ENCODE data around the gene FGF1.
"Not testable (repeated sequence)": the region's sequence is repeated elsewhere in the genome, so short reads cannot be mapped to it uniquely, and the experiment has no call there.

FGF1 gene

DNA sequence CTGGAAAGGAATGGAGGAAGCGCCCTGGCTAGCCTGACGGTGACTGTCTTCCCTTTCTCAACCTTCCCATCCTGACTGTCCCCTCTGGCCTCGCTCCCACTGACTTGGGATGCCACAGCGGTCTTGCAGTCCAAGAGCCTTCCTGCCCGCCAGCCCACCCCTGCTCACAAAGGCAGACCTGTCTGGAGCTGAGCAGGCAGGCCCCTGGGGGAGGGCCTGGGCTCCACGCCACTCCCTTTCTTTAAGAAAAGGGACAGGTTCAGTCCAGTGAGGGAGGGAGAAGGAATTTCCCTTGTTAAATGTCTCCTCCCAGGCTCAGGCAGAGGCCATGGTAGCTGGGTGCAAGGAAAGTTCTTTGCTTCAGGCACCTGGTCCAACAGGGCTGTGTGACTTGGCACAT lies 18.1 kb downstream of the FGF1 start:
- DNase-seq = no peak

DNA sequence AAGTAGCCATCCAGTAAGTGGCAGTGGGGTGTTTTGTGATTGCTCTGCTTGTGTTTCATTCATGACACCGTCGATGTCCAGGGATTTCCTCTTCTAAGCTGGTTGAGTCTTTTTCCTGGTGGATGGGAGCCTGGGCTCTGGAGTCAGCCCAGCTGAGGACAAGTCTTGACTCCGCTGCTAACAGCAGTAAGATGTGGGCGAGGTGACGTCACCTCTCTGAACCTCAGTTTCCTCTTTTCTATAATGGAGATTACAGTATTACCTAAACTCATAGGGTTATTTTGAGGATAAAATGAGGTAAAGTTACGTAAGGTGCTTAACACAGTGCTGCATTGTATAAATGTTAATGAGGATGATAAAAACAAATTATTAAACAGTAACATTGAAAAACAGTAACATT lies 21.3 kb downstream of the FGF1 start:
- no peak for DNase-seq

DNA sequence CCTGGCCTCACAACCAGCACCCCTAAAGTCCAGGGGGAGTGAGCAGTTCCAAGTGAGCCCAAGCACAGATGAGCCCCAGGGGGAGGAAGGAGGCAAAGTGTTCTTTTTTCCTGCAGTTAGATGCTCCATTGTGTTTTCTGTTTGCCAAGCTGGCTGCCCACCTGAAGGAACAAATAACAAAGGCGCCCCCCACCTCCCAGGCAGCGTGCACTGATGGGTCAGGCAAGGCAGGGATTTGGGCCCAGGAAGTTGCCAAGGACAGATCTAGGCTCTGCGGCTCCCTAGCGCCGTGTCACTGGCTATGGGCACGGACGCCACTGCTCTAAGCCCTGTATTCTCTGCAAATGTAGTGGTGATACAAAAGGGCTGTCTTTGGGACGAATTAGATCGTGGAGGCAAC lies 21.8 kb downstream of the FGF1 start:
- no peak for DNase-seq

- no peak for DNase-seq
These were observed 22.6 kb downstream of the FGF1 start for GRCh38 chr5:142663246-142663645.

- DNase-seq = no peak
These were observed 23.9 kb downstream of the FGF1 start for GRCh38 chr5:142661957-142662356.

- no peak for DNase-seq
These were observed 24.7 kb downstream of the FGF1 start for GRCh38 chr5:142661143-142661542.

GRCh38 chr5:142660731-142661130 lies 25.2 kb downstream of the FGF1 start:
- DNase-seq = no peak

DNA sequence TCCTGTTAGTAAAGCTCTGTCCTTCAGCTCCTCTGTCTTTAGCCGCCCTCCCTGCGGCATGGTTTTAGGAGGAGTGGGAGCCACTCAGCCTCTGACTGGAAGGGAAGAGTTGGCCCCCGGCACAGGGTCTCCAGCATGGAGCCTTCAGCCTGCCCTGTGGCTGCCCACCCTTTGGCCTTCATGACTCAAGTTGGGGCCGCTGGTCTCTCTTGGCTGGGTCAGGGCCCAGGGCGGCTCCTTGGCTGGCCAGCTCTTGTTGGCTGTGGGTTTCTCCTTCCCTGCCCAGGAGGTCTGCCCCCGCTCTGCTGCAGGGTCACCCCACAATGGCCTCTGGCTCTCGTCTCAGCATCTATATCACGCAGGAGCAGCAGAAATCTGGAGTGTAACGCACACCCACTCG lies 25.7 kb downstream of the FGF1 start:
- DNase-seq = no peak

- DNase-seq = no peak
These were observed 26.5 kb downstream of the FGF1 start for GRCh38 chr5:142659405-142659804.

- no peak for DNase-seq
These were observed 27.6 kb downstream of the FGF1 start for GRCh38 chr5:142658278-142658677.

- no peak for DNase-seq
These were observed 28.4 kb downstream of the FGF1 start for GRCh38 chr5:142657446-142657845.

- no peak for DNase-seq
These were observed 30.3 kb downstream of the FGF1 start for GRCh38 chr5:142655339-142656267.

DNA sequence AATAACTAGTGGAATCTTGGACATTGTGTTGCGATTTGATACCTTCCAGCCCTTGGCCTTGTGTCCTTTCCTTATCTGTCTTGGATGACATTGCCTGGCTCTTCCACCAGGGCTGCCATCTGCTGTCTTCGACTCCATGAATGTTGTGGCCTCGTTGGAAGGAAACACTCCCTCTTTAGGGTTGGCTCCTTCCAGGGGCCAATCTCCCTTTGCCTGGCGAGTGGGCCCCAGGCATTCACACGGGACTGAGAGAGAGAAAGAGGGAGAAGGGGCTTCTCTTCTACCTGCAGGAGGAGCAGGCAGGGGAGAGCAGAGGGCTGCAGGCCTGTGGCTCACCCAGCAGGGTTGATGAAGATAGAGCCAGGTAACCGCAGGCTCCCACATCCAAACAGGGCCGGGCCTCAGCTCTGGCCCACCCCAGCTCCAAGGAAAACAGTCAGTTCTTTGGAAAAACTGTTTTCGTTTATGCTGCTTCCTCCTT lies 31.3 kb downstream of the FGF1 start:
- DNase-seq = no peak

DNA sequence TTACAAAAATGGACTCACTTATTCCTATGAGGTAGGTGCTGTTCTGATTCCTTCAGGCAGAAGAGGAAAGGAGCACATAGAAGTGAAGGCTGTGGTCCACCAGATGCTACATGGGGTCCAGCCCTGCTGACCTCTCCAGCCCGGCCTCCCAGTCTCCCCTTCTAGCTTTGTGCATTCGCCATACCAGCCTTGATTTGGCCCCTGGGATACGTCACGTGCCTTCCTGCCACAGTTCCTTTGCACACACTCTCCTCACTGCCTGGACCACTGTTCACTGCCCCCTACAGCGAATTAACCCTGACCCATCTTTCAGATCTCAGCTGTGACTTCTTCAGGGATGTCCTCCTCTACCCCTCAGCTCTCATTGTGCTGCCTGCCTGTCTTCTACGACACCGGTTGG lies 32.6 kb downstream of the FGF1 start:
- no peak for DNase-seq

DNA sequence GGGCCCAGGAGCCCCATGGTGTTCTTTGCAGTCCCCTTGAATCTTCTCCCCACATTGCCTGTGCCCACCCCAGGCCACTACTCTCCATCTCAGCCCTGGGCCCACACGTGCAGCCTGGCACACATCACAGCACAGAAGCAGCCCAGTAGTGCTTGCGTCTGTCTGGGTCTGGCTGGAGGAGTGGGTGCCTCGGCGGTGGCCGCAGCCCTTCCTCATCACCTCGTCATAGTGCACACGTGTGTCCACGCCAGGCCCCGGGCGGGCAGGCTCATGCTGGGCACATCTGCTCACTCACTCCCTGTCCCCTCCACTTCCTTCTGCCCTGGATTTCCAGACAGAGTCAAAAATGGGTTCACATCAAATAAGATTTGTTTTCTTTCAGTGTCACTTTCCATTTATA lies 33.3 kb downstream of the FGF1 start:
- no peak for DNase-seq

DNA sequence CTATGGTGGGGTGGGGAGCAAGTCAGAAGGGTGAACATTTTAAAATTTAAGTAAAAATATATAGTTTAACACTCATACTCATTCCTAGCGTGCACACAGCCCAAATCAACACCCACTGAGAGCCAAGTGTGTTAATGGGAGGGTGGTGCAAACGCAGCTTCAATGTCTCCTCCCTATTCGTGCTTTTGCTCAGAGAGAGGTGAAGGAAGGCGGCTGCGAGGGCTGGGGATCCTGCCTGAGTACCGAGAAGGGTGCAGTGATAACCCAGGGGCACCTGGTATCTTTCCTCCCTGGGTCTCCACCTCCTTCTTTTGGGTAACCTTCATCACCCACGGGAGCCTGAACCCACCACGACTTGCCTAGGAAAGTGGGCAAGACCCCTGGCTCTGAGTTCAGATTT lies 35.0 kb downstream of the FGF1 start:
- no peak for DNase-seq

DNA sequence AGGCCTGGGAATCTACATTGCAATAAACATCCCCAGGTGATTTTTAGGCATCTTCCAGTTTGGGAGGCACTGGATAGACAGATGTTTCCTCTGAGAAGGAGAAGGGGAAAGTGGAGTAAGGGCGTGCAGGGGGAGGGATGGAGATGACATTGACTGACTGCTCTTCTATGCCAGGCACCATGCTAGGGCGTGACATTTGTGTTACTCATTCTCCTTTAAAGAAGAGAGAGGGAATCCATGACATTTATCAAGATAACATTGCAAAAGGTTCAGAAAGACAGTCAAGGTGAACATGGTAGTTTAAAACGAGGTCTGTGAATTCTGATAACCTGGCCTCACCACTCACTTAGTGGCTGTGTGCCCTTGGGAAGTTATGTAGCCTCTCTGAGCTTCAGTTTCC lies 35.8 kb downstream of the FGF1 start:
- DNase-seq = no peak

DNA sequence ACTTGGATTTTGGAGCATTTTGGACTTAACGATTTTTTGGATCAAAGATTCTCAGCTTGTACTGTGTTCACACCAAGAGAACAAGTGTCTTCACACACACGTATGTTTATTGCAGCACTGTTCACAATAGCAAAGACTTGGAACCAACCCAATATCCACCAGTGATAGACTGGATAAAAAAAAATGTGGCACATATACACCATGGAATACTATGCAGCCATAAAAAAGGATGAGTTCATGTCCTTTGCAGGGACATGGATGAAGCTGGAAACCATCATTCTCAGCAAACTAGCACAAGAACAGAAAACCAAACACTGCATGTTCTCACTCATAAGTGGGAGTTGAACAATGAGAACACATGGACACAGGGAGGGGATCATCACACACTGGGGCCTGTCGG lies 37.8 kb downstream of the FGF1 start:
- DNase-seq = not testable (repeated sequence)

GRCh38 chr5:142645456-142645855 lies 40.4 kb downstream of the FGF1 start:
- DNase-seq = no peak

DNA sequence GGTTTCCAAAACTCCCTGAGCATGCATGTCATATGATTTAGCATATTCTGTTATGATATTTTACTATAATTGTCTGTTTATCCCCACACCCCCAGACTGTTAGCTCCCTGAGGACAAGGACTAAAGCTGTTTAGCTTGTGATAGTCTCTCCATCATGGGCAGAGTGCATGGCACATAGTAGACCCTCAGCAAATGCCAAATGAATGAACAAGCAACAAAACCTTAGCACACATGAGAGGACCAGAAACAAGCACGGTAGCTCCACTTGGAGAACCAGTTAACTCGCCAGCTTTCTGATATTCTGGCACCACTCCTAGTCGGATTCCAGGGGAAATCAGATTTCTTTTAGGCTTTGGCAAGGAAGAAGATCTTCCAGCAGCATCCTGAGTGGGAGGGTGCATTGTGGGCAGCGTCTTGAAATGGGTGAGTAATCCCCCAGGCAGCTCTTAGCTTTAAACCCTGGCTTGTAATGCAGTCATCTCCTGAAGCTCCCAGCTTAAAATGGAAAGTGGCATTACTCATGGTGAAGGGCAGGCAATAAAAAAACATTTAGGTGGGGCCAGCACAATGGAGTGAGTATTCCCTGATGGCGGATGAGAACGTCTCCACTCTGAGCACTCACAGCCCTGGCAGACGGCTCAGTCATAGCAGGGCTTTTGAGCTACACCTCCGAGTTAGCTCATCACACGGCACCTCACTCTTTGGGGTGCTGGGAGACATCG lies 41.1 kb downstream of the FGF1 start:
- DNase-seq = no peak

DNA sequence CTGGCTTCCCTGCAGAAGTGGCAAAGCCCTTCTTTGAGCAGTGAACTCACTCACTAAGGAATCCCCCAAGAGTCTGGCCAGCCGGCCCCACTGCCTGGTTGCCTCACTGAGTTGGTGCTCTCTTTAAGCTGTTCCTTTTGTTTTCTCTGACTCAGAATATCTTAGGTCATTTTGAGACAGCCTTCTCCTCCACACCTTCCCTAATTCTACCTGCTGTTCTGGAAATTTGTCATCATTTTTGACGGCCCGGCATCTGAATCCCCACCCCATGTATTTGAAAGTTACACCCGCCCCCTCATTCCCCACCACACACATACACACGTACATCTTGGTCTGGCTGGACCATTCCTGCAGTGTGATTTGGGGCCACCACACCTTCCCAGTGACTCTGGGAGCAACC lies 41.8 kb downstream of the FGF1 start:
- no peak for DNase-seq

- no peak for DNase-seq
These were observed 42.3 kb downstream of the FGF1 start for GRCh38 chr5:142643634-142644033.

GRCh38 chr5:142642427-142642826 lies 43.5 kb downstream of the FGF1 start:
- DNase-seq = no peak

- DNase-seq = no peak
These were observed 44.2 kb downstream of the FGF1 start for GRCh38 chr5:142641711-142642110.

Measured in NCI-H2081 treated with DMSO at 0.1 percent for 48 hours (cell line).